GM12892 (cell line): Measurements from ENCODE around the gene HCN4.
"Not testable (repeated sequence)": the region's sequence is repeated elsewhere in the genome, so short reads cannot be mapped to it uniquely, and the experiment has no call there.

Experiments used
- DNase-seq: peaks from one replicate; pipeline ENCODE4 v3.0.0; 2011; ENCODE audit not compliant: insufficient read length
- FAIRE-seq: peaks from 2 replicates; lab custom pipeline; 2011; peaks lifted over from hg19 to GRCh38; lab: Jason Lieb, UNC
- POLR2A ChIP-seq: IDR thresholded peaks from 2 replicates; pipeline ENCODE4 v1.6.1; 2011; ENCODE audit warnings: low read depth, low read length, control low read depth
- POLR2AphosphoS5 ChIP-seq: IDR thresholded peaks from 2 replicates; pipeline ENCODE4 v1.6.1; 2011; ENCODE audit warnings: low read depth, low read length, control low read depth
- TAF1 ChIP-seq: IDR thresholded peaks from 2 replicates; pipeline ENCODE4 v1.6.1; 2011; ENCODE audit warnings: low read depth, mild to moderate bottlenecking, control low read depth, low read length, borderline replicate concordance

The HCN4 gene

DNA sequence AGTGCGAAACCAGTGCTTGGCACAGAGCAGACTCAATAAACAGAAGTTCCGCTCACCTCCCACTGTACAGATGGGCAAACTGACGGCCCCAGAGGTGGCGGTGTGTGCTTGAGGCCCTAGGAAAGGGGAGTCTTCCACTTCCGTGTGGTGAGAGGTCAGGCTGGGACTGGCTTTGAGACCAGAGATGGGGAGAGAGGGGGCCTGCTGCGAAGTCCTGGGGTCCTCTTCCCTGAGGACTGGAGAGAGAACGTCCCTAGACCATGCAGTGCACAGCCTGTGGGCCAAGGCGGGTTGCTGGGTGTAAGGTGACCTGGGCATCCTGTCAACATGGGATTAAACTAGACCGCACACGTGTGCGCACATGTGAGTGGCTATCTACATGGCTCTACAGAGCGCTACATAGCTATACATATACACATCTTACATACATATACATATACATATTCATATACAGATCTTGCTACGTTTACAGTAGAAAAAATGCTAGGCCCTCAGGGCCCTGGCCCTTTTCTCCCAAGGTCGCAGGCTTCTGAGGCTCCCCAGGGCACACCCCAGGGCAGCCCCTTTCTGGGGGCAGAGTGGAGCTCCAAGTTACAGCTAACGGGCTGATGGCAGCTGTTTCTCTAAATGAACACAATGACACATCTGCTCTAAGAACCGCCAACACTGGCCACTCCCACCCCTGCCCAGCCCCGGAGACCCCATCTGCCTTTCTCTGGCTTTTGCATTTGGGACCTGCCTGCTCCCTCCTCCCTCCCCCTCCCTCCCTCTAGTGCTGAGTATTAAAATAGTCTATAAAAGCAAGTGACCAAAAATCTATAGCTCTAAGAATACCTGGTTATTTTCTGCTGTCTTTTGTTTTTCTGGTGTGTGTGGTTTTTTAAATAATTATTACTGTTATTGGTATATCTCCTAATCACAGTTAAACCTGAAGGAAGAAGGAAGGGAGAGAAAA, 47.0 kb downstream of the HCN4 start:
- DNase-seq (no peak), FAIRE-seq (no peak)
- TF ChIP-seq TAF1 (no peak), POLR2AphosphoS5 (no peak), POLR2A (no peak)

DNA sequence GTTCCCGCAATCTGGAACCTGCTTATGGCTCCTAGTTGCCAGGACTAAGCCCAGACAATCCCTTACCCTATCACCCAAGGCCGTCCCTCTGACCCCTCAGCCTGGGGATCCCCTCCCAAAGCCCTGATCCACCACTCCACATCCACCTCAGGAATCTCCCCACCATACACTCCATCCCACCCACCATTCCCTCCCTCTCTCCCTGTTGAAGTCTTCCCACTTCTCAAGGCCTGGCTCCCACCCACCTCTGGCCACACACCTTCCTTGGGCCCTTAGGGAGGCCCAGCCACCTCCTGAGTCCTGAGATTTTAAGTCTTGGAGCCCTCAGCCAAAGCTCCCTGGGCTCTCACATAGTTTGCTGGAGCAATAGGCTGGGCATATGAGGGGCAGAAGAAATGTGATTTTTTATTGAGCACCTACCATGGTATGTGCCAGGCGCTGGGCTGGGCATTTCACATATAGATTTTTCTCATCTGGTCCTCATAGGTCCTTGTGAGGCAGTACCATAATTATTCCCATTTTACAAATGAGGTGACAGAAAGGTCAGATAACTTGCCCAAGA, 48.1 kb downstream of the HCN4 start:
- no peak for DNase-seq
- FAIRE-seq, result no peak
- TF ChIP-seq TAF1, result no peak
- TF ChIP-seq POLR2A, result no peak
- no peak for TF ChIP-seq POLR2AphosphoS5

DNA sequence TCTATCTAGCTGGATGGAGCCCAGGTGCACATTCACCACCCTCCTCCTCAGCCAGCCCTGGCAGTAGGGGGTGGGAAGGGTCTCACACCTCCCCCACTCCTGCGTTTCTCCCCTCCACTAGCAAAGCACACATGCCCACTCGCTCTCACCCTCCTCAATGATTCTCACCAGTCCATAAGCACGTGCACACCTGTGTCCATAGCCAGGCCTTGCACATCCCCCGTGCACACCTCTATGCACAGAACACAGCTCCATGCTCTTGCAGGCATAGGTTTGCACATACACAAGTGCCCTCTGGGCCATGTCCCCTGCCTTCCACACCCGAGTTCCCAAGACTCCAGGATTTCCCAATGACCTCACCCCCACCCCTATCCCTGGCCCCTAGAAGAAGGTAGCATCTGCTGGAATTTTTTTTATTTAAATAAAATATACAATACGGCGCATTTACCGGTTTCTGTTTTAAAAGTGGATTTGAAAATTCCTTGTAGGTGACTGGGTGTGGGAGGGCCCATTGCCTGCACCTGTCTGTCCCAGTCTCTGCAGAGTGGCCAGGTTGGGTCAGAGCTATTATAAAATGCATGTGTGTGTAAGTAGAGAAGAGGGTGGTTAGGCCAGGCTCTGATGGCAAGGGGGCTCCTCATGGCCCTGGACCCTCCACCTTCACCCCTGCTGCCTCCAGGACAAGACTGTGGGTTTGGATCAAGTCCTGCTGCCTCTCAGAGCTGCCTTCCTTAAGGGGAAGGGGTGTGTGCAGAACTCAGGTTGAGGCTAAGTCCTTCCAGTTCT, 49.1 kb downstream of the HCN4 start:
- no peak for TF ChIP-seq POLR2AphosphoS5
- TF ChIP-seq POLR2A, result no peak
- no peak for TF ChIP-seq TAF1
- no peak for FAIRE-seq
- DNase-seq, result no peak

DNA sequence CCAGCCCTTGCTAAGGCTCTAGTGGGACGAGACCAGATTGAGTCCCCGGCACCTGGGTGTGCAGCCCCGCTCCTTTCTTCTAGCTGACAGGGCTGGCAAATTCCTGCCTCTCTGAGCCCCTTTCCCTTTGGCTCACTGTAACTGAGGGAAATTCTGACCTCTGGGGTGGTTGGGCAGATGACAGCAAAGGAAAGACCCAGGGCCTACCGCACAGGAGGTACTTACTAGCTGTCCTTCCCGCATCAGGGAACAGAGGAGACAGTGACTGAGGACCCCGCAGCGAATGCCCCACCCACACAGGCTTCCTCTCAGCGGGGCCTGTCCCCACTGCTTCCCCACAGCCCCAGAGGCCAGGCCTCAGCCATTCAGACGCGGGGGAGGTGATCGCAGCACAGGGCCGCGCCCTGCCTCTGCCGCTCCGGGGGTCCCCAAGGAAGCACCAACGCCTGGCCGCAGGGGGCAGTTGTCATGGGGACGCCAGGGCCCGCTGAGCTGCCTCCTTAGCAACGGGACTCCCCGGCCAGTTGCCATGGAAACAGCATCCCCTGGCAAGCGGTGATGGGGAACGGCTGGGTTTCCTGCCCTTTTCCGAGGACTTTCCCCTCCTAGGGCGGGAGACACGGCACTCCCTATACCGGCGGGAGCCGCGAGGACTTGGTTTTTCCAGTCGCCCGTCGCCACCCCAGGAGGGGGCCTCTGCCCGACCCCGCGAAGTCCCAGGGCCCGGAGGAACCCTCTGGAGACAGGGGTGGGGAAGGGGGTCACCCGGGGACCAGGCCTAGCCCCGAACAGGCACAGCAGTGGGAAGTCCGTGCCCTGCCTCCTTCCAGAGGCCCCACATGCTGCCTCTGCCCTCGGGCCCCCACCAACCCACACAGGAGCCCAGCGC, 50.1 kb downstream of the HCN4 start:
- FAIRE-seq (peak; percentile 81), DNase-seq (no peak)
- TF ChIP-seq TAF1, result no peak
- TF ChIP-seq POLR2A, result no peak
- TF ChIP-seq POLR2AphosphoS5, result no peak

DNA sequence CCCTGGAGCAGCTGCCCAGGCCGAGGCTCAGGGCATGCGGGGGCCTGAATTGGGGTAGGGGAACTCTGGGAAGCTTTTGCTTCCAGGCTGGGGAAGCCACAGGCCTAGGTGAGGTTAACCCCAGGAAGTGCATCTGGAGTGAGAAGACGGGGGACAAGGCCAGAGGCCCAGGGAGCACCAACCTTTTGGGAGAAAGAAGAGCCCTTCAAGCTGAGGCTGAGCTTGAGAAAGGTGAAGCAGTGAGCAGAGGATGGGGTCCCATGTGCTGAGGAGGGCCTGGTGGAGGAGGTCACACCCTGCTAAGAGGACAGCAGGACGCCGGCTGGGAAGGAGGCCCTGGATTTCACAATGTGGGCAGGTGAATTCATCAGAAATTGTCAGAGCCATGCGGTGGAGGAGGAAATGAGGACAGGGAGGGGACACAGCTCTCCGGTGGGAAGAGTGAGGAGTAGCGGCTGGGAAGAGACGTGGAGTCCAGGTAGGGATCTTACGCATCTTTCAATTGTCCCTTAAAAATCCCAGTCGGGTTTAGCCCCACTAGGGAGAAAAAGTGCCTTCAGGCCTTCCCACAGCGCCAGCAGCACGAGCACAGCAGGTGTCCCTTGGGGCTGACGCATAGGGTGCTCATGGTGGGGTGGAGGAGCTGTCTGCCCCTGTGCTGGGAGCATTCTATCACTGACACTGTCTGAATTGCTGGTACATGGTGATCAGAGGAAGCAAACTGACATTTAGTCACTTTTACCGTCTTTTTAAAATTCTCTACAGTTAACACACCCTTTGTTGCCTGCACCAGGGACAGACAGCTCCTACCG, 50.9 kb downstream of the HCN4 start:
- TF ChIP-seq POLR2AphosphoS5 (no peak), POLR2A (no peak), TAF1 (no peak)
- FAIRE-seq (no peak), DNase-seq (no peak)

DNA sequence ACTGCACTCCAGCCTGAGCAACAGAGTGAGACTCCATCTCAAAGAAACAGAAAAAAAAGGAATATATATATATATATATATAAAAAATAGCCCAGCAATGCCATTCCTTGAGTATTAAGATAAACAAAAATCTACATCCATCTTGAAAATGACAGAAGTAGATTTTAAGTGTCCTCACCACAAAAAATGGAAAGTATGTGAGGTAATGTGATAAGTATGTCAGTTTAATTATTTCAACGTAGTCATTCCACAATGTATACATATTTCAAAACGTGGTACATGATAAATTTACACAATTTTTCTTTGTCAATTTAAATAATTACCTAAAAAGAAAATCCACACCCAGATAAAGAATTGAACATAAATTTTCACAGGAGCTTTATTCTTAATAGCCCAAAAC, 54.9 kb downstream of the HCN4 start:
- no peak for DNase-seq
- no peak for FAIRE-seq
- TF ChIP-seq TAF1 (no peak), POLR2AphosphoS5 (no peak), POLR2A (no peak)

DNA sequence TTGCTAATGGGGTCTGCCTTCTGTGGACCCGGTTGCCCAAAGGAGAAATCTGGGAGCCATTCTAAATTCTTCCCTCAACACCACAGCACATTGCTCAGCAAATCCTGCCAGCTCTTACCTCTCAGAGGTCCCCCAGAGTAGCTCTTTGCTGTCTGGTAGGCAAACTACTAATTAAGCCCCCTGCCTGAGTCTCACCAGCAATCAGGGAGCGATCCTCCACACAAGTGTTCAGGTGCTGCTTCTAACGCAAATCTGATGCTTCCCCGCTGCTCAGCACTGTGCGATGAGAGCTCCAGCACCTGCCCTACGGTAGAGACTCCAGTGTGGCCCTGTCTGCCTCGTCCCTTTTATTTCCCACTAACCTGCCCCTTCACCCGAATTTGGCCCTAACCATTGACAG, 60.5 kb downstream of the HCN4 start:
- DNase-seq (no peak), FAIRE-seq (no peak)
- TF ChIP-seq TAF1 (no peak), POLR2A (no peak), POLR2AphosphoS5 (no peak)

DNA sequence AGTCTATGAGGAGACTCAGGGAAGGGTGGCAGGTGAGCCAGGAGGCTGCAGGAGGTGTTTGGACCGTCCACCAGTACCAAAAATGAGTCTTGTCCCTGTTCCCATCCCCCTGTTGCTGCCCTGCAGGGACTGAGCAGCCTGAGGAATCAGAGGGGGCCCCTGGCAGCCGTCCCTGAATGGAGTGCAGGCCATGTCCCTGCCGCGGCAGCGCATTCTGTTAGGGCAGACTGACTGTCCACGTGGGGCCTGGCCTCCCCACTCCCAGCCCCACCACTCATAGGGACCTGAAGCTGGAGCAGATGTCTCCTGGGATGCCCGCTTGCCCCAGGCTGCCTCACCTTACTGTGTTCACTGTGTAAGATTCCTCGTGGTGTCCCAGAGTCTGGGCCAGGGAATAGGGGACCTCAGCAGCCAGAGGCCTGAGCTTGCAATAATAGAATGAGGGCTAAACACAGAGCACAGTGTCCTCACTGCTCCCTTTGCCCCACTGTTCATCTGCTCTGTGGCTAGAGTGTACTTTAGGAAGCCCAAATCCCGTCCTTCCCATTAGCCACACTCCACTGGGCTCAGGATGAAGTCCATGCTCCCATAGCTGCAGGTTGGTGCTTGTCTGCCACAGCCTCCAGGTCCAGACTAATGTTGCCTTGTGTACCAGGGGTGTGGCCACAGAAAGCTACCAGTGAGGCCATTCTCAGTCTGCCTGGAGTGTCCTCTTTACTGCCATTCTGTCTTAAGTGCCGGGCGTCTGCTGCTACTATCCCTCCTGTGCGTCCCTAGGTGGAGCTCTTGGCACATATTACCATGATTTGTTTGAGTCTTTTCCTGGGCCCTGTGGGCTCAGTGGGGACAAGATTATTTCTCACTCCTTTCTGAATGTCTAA, 63.2 kb downstream of the HCN4 start:
- DNase-seq (no peak), FAIRE-seq (no peak)
- TF ChIP-seq POLR2AphosphoS5 (no peak), TAF1 (no peak), POLR2A (no peak)

DNA sequence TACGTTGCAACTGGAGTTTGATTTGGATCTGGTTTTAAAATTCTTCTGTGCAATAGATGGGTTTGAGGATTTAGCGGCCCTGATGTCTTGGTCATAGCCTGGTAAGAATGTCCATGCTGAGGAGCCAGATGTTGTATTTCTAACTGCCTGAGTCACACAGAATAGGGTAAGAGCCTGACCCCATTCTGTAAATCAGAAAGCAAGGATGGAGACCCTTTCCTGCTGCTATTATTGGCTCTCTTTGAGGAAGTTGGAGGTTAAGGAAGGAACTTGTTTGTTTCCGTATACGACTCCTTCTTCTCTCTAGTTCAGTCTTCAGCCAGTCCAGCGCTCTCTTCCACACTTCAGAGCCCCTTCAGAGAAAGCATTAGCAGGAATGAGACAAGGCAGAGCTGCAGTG, 65.1 kb downstream of the HCN4 start:
- TF ChIP-seq TAF1, result no peak
- no peak for TF ChIP-seq POLR2AphosphoS5
- TF ChIP-seq POLR2A, result no peak
- no peak for DNase-seq
- no peak for FAIRE-seq

DNA sequence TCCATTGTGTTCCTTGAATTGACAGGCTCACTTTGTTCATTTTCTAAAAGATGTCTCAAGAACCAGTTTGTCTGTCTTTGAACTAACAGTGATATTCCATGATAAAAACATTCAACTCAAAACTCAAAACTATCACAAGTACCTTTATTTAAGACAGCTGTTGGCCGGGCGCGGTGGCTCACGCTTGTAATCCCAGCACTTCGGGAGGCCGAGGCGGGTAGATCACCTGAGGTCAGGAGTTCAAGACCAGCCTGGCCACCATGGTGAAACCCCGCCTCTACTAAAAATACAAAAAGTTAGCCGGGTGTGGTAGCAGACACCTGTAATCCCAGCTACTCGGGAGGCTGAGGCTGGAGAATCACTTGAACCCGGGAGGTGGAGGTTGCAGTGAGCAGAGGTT, 68.5 kb downstream of the HCN4 start:
- FAIRE-seq, DNase-seq: not testable (repeated sequence)
